ENCODE measurements around the gene CDCP1.

DNA sequence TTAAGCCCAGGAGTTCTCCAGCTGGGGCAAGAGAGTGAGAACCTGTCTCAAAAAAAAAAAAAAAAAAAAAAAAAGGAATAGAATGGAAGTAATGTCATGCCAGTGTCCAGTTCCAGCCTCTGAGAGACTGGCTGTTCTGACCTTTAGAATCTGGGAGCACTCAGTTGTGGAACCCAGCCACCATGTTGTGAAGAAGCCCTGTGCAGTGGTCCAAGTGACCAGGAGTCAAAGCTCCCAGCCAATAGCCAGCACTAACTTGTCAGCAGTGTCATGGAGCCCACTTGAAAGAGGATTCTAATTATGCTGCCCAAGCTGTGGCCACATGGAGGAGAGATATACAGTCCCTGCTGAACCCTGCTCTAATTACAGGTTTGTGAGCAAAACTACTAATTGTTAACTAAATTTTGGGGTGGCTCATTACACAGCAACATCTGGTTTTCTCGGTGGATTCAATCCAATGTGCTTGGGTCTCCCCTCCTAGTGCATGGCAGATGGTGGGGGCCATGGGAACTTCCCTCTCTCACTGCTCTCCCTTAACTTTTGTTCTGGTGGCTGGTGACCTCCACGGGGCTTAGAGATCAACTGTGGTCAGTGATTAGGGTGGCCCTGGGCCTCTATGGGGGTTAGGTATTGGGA lies 64.6 kb downstream of the CDCP1 start:
- TF ChIP-seq, protein P1, sequence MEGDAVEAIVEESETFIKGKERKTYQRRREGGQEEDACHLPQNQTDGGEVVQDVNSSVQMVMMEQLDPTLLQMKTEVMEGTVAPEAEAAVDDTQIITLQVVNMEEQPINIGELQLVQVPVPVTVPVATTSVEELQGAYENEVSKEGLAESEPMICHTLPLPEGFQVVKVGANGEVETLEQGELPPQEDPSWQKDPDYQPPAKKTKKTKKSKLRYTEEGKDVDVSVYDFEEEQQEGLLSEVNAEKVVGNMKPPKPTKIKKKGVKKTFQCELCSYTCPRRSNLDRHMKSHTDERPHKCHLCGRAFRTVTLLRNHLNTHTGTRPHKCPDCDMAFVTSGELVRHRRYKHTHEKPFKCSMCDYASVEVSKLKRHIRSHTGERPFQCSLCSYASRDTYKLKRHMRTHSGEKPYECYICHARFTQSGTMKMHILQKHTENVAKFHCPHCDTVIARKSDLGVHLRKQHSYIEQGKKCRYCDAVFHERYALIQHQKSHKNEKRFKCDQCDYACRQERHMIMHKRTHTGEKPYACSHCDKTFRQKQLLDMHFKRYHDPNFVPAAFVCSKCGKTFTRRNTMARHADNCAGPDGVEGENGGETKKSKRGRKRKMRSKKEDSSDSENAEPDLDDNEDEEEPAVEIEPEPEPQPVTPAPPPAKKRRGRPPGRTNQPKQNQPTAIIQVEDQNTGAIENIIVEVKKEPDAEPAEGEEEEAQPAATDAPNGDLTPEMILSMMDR (IDR thresholded peaks at IDR 0.05; ENCODE audit: insufficient read depth, low read length) = no peak
- TF ChIP-seq POLR2AphosphoS5 (IDR thresholded peaks at IDR 0.05; ENCODE audit: low read depth) = no peak
- TF ChIP-seq, protein P2, sequence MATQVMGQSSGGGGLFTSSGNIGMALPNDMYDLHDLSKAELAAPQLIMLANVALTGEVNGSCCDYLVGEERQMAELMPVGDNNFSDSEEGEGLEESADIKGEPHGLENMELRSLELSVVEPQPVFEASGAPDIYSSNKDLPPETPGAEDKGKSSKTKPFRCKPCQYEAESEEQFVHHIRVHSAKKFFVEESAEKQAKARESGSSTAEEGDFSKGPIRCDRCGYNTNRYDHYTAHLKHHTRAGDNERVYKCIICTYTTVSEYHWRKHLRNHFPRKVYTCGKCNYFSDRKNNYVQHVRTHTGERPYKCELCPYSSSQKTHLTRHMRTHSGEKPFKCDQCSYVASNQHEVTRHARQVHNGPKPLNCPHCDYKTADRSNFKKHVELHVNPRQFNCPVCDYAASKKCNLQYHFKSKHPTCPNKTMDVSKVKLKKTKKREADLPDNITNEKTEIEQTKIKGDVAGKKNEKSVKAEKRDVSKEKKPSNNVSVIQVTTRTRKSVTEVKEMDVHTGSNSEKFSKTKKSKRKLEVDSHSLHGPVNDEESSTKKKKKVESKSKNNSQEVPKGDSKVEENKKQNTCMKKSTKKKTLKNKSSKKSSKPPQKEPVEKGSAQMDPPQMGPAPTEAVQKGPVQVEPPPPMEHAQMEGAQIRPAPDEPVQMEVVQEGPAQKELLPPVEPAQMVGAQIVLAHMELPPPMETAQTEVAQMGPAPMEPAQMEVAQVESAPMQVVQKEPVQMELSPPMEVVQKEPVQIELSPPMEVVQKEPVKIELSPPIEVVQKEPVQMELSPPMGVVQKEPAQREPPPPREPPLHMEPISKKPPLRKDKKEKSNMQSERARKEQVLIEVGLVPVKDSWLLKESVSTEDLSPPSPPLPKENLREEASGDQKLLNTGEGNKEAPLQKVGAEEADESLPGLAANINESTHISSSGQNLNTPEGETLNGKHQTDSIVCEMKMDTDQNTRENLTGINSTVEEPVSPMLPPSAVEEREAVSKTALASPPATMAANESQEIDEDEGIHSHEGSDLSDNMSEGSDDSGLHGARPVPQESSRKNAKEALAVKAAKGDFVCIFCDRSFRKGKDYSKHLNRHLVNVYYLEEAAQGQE (IDR thresholded peaks at IDR 0.05; ENCODE audit: insufficient replicate concordance, low read depth) = no peak
